ENCODE data around the gene DSCAML1. TPM values are rescaled to one million over a fixed set of nuclear protein-coding genes. Genes with fewer than 3 reads are reported as not detected.

Gene DSCAML1
- total and polyA plus RNA-seq, 12 donors = 0.16 to 1.5 (median 0.57) TPM

GRCh38 chr11:117597071-117597470, 199.9 kb downstream of the DSCAML1 start:
- Histone ChIP-seq H3K27me3 (no peaks in the 10 kb centered on the region), H3K36me3 (no peaks in the 10 kb centered on the region), H3K9me3 (no peaks in the 10 kb centered on the region), H3K27ac (no peak overlapping the region), H3K4me3 (no peak overlapping the region), H3K4me1 (peaks cover 0 to 8% (median 0%) of the 10 kb centered on the region in 9 donors)
- 43 to 47% methylated on average over 7 of the region's 7 CpGs for WGBS, 2 donors
- DNase-seq (peak; percentile 36 to 43), ATAC-seq (no peak)
- no peak for TF ChIP-seq CTCF (IDR thresholded peaks at IDR 0.05)
- intact Hi-C loops (cut with DNase I) = no loop called here

GRCh38 chr11:117595440-117595839, 201.6 kb downstream of the DSCAML1 start:
- intact Hi-C loops (cut with DNase I) = no loop called here
- no peak for TF ChIP-seq CTCF (IDR thresholded peaks at IDR 0.05)
- Histone ChIP-seq H3K4me3 (no peak overlapping the region), H3K27ac (no peak overlapping the region), H3K27me3 (peaks cover 0 to 6% (median 0%) of the 10 kb centered on the region in 7 donors), H3K9me3 (no peaks in the 10 kb centered on the region), H3K4me1 (peaks cover 0 to 5% (median 0%) of the 10 kb centered on the region in 9 donors), H3K36me3 (no peaks in the 10 kb centered on the region)
- ATAC-seq (no peak), DNase-seq (no peak)
- 40 to 60% methylated on average over 6 of the region's 6 CpGs for WGBS, 2 donors

GRCh38 chr11:117594721-117595120, 202.3 kb downstream of the DSCAML1 start:
- intact Hi-C loops (cut with DNase I) = no loop called here
- 63 to 84% methylated on average over 1 of the region's 1 CpG for WGBS, 2 donors
- no peak for ATAC-seq

GRCh38 chr11:117593065-117593464, 204.0 kb downstream of the DSCAML1 start:
- Histone ChIP-seq H3K4me3 (no peak overlapping the region), H3K4me1 (no peaks in the 10 kb centered on the region), H3K27ac (no peak overlapping the region), H3K27me3 (peaks cover 0 to 6% (median 0%) of the 10 kb centered on the region in 7 donors), H3K9me3 (no peaks in the 10 kb centered on the region), H3K36me3 (no peaks in the 10 kb centered on the region)
- ATAC-seq (no peak), DNase-seq (no peak)
- WGBS, 2 donors = 86 to 93% methylated on average over 10 of the region's 10 CpGs
- TF ChIP-seq CTCF (IDR thresholded peaks at IDR 0.05) = no peak
- intact Hi-C loops (cut with DNase I) = no loop called here

More at GRCh38 chr11:117594721-117595120, 202.3 kb downstream of the DSCAML1 start:
- no peak for TF ChIP-seq CTCF (IDR thresholded peaks at IDR 0.05)
- H3K9me3 ChIP-seq = no peaks in the 10 kb centered on the region
- H3K27me3 ChIP-seq = peaks cover 0 to 6% (median 0%) of the 10 kb centered on the region in 7 donors
- no peak for DNase-seq
- no peaks in the 10 kb centered on the region for H3K36me3 ChIP-seq
- H3K4me3 ChIP-seq = no peak overlapping the region
- H3K27ac ChIP-seq = no peak overlapping the region
- H3K4me1 ChIP-seq = no peaks in the 10 kb centered on the region

Measured in heart right ventricle (tissue), 16 donors.